GM19238 (cell line): Measurements from ENCODE around the gene PALS1.
"Not testable (repeated sequence)": the region's sequence is repeated elsewhere in the genome, so short reads cannot be mapped to it uniquely, and the experiment has no call there.

Source experiments
- DNase-seq: peaks from one replicate; pipeline ENCODE4 v3.0.0; 2011; ENCODE audit warnings: low spot score; ENCODE audit not compliant: insufficient read length

The PALS1 gene

DNA sequence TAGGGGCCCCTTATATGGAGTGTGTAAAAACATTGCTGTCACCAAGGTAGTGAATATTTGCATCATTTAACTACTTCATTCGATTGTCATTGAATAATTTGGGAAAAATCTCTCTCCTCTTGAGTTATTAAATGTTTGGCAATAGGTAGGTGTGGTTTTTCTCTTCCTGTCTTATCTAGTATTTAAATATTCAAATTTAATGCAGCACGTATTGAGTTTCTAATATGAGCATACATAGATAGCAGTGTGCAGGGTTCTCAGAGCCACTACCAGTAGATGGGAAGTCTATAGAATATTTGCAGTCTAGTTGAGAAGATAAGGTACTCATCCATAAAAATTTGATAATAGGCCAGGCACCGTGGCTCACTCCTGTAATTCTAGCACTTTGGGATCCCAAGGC is 16.7 kb downstream of the PALS1 start:
- no peak for DNase-seq

DNA sequence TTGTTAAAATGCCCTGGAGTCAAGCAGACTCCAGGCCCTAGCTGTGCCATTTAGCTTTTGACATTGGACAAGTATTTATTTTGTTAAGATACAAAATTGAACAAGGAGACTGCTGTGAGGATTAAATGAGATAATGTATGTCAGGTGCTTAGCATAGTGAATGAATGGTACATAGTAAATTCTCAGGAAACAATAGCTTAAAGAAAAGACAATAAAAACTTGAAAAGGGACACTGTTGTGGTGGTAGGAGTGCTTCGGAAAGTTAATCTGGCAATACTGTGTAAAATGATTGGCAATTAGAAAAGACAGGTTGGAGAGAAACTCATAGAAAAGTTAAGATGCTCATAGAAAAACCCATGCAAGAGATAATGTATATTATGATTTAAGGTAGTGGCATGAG is 19.7 kb downstream of the PALS1 start:
- DNase-seq: no peak

DNA sequence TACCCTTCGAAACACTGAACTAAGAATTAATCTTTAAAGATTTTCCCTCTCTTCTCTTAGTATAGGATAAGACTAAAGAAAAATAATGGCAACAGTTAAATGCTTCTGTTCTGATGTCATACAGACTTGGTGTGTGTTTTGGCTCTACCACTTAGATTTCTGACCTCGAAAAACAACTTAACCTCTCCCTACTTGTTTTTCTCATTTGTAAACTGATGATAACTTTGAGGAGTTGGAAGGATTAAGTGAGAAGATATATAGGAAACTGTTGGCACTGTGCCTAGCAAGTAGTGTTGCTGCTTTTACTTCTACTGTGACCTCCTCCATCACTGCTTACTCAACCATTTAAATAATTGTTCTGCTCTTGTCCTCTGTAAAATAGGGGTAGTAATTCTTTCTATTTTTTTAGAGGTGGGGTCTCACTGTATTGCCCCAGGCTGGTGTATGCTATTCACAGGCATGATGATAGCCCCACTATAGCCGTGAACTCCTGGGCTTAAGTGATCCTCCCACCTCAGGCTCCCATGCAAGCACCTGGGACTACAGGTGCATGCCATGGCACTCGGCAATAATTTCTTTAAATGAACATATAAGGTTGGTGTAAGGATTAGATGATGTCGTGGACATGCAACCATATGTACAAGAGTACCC is 22.4 kb downstream of the PALS1 start:
- no peak for DNase-seq

DNA sequence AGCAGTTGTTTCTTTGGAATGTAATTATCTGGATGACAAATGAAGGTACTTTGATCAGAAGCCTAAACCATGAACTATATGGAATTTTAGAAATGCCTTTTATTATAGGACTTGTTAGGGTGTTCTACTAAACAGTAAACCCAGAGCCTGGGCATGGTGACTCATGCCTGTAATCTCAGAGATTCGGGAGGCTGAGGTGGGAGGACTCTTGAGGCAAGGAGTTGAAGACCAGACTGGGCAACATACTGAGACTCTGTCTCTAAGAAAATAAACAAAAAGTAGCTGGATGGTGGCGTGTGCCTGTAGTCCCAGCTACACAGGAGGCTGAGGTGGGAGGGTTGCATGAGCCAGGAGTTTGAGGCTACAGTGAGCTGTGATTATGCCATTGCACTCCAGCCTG is 23.9 kb downstream of the PALS1 start:
- no peak for DNase-seq

DNA sequence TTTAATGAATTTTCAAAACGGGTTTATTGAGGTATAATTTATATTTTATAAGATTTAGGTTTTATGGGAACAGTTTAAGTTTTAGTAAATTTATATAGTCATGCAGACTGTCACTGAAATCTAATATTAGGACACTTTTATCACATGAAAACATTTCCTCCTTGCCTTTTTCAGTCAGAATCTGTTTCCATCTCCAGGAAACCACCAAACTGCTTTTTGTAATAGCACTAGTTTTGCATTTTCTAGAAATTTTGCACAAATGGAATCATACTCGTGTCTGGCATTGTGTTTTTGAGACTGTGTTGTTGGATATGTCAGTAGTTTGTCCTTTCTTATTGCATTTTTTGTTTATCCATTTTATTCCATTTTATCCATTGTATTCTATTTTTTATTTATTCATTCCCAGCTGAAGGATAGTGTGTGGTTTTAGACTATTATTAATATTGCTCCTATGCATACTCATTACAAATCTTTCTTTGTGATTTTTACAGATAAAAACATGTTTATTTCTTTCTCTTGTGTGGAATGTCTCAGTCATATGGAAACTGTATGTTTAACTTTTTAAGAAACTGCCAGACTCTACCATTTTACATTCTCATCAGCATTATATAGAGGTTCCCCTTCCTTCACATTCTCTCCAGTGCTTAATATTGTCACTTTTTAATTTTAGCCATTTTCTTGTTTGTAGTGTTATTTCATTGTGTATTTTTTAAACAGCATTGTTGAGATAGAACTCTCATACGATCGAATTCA is 26.5 kb downstream of the PALS1 start:
- no peak for DNase-seq

DNA sequence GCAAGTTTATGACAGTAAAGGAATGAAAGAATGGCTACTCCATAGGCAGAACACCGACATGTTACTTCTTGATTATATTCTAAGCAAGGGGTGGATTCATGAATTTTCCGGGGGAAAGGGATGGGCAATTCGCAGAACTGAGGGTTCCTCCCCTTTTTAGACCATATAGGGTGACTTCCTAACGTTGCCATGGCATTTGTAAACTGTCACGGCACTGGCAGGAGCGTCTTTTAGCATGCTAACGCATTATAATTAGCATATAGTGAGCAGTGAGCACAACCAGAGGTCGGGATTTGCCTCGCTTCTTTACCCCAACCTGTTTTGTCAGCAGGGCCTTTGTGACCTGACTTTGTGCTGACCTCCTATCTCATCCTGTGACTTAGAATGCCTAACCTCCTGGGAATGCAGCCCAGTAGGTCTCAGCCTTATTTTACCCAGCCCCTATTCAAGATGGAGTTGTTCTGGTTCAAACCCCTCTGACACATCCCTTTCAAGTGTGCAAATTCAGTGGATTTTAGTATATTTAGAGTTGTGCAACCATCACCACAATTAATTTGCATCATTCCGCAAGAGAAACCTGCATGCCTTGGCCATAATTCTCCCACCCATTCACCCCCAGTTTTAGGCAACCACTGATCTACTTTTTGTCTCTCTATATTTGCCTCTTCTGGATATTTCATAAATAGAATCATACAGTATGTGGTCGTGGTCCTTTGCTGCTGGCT is 27.4 kb downstream of the PALS1 start:
- no peak for DNase-seq

DNA sequence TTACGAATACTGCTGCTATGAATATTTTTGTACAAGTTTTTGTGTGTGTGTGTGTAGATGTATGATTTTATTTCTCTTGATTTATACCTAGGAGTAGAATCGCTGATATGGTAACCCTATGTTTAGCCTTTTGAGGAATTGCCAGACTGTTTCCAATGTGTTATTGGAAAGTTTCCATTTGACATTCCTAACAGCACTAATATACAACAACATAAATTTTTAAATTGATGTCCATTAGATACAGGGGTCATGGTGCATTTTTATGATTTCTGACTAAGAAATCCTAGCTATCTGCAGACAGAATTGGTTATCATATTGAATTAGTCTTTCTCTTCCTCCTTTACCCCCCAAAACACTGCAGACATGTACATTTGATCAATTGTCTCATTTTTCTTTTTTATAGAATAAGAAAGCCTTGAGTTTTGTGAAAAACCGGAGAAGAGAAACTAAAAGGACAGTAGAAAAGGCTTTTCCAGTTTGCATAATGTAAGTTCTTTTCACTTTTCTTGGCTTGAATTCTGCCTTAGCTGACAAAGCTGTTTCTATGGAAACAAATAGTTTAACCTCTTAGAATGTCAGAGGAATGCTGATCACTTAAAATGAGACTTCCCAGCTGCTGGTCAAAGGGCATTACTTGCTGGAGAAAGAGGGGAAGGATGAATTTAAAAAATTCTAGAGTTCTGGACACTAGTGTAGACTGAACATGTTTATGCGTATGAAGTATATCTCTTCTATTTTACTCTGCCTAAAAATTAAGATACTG is 28.2 kb downstream of the PALS1 start:
- no peak for DNase-seq

DNA sequence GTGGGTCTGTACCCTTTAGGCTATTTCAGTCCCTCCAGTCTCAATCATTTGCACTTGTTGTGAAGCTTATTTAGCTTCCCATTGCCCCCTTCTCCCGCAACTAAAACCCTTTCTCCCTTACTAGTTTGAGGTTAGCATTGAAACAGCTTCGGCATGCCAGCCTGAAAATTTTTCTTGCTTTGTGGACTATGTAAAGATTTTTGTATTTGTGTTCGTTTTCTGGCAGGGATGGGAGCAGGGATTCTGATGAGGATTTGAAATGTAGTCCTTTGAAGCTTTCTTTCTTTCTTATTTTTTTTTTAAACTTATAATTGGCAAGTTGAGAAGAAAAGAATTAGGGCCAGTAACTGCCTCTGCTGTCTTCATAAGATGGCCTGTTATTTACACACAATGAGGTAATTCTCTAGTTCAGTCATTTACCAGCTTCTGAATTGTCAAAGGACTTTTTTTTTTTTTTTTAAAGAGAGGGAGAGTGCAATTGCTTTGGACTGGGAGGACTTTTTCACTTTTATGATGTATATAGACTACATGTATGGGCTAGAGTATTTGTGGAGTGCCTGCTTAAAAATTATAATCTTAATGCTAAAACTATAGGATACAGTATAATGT is 29.0 kb downstream of the PALS1 start:
- no peak for DNase-seq

DNA sequence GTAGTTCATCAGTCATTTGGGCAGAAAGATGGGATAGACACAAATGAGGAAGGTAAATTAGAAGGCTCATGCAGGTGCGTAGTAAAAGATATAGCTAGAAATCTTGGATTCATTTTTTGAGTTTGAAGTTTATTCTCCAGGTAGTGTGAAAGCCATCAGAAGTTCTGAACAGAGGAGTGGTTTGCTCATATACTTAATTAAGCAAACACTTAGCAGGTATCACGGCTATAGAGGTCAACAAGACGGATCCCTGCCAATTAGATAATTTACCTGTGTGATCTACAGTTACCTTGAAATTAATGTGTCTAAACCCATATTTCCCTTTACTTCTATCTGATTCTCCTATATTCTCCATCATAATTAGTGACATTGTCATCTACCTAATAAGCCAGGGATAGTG is 29.7 kb downstream of the PALS1 start:
- DNase-seq: no peak

DNA sequence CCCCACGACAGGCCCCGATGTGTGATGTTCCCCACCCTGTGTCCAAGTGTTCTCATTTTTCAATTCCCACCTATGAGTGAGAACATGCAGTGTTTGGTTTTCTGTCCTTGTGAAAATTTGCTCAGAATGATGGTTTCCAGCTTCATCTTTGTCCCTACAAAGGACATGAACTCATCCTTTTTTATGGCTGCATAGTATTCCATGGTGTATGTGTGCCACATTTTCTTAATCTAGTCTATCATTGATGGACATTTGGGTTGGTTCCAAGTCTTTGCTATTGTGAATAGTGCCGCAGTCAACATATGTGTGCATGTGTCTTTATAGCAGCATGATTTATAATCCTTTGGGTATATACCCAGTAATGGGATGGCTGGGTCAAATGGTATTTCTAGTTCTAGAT is 32.0 kb downstream of the PALS1 start:
- DNase-seq: not testable (repeated sequence)

DNA sequence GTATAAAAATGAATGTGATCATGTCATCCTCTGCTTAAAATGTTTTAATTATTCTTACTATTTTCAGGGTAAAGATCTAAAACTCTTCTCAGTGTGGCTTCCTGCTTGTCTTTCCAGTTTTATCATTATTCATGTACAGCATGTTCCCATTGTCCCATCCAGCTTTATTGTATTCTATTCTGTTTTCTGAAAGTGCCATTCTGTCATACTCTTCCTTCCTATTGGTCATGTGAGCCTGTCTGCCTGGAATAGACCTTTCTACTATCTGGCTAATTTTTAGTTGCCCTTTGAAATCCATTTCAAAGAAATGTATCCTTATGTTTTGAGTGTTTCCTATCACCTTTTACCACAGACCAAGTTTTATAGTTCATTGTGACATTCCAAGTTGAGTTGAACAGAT is 34.9 kb downstream of the PALS1 start:
- DNase-seq: no peak

DNA sequence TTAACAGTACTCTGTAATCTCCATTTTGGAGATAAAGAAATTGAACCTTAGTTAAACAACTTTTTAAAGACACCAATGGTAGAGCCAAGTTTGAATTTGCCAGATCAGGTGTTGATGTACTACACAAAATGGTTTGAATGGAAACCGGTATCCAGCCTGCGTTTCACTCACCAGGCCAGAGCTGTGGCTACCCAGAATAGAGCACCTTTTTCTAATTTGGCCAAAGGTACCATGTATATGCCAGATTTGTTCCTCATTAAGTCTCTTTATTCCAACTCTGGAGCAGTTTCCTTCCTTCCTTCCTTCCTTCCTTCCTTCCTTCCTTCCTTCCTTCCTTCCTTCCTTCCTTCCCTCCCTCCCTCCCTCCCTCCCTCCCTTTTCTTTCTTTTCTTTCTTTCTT is 39.3 kb downstream of the PALS1 start:
- DNase-seq: no peak

DNA sequence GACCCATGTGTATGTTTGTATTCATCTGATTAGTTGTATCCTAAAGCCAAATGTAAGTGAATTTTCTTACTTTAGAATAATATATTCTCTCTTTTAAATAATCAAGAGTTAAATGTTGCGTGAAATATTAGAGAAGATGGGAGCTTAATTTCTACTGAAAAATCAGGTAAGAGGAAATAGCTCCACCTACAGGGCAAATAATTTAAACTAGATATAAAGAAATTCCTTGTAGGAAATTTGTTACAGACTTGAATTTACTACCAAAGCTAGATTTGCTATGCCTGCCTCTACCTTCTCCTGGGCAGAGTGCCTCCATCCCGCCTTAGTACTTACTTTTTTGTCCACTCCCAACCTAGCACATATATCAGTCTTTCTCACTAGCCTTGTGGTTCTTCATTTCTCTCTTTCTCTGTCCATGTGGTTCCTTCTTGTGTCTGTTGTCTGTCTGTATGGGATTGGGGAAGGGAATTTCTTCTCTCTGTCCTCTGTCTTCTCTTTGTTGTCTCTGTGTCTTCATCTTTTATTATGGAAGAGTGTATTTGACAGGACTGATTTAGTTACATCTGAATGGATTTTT is 44.7 kb downstream of the PALS1 start:
- no peak for DNase-seq
